GM10266 (cell line): ENCODE results near the gene NBAS.

Source experiments
- DNase-seq: peaks from one replicate; pipeline ENCODE4 v3.0.0; 2012; ENCODE audit errors: extremely low spot score
- TF ChIP-seq, protein P1 (sequence below): IDR thresholded peaks from 2 replicates; pipeline ENCODE4 v1.5.1; 2012; ENCODE audit warnings: mild to moderate bottlenecking, low read depth; ENCODE audit not compliant: control insufficient read depth, insufficient read depth; ENCODE audit errors: missing control alignments

The NBAS gene

DNA sequence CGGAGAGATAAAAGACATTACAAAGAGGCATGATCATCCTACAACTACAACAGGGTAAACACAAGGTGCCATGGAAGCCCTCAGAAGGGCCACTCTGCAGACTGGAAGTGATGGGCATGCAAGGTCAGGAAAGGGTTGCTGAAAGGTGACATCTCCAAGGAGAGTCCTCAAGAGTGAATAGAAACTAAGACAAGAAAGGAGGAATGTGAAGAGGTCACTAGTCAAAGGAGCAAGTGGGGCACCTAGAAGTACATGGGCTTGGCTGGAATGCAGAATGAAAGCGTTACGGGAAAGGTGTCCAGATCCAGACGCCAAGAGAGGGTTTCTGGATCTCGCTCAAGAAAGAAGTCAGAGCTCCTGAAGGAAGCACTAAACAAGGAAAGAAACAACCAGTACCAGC, 314.3 kb downstream of the NBAS start:
- TF ChIP-seq, protein P1, sequence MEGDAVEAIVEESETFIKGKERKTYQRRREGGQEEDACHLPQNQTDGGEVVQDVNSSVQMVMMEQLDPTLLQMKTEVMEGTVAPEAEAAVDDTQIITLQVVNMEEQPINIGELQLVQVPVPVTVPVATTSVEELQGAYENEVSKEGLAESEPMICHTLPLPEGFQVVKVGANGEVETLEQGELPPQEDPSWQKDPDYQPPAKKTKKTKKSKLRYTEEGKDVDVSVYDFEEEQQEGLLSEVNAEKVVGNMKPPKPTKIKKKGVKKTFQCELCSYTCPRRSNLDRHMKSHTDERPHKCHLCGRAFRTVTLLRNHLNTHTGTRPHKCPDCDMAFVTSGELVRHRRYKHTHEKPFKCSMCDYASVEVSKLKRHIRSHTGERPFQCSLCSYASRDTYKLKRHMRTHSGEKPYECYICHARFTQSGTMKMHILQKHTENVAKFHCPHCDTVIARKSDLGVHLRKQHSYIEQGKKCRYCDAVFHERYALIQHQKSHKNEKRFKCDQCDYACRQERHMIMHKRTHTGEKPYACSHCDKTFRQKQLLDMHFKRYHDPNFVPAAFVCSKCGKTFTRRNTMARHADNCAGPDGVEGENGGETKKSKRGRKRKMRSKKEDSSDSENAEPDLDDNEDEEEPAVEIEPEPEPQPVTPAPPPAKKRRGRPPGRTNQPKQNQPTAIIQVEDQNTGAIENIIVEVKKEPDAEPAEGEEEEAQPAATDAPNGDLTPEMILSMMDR, result no peak
- DNase-seq, result no peak

DNA sequence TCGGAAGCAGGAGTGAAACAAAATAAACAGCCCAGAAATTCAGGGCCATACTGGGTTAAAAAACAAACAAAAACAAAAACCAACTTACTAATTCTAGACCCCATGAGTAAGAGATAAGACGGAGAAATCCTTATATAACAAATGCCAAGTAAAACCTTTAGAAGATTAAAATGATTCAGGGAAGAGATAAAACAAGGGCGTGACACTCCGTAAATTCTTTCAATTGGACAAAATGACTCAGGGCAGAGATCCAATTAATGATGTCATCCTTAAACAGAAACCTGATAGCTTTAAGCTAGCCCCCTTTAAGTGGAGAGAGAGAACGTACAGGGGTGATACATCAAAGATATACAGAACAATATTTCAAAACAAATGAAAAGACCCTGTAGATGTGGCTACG, 317.4 kb downstream of the NBAS start:
- TF ChIP-seq, protein P1, result no peak
- DNase-seq, result no peak

DNA sequence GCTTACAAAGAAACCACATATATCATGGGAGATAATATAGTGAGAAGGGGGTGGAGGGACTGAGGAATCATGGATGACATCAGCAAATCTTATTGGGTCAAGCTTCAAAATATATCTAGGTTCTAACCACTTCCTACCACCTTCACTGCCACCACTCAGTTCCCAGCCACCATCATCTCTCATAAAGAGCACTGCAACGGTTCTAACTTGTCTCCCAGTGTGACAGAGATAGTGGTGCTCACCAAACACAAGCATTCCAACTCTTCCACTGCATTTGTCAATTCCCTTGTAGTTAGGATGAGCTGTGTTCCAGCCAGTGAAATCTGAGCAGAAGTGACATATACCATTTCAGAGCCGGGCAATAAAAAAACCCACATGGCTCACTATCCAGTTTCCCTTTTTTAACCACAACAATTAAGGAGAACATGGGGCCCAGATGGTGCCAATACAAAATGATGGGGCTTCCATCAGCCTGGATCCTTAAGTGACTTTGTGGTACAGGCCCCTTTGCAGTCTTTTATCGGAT, 318.1 kb downstream of the NBAS start:
- no peak for DNase-seq
- TF ChIP-seq, protein P1, result no peak

DNA sequence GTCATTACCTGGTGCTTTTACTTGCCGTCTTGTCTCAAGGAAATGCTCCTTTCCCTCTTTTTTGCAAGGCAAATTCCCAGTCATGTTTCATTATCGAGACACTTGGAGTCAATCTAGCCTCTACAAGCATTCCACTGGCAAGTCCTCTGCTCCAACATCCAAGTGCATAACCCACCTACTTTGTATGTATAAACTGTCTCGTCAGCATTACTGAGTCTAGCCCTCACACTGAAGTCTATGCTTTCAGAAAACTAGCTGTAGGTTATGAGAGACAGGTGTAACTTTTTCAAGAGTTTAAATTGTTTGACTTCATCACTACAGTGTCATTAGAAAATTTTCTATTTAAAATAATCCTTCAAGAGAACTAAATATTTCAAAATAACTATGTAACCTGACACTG, 319.2 kb downstream of the NBAS start:
- DNase-seq, result no peak
- TF ChIP-seq, protein P1, result no peak

DNA sequence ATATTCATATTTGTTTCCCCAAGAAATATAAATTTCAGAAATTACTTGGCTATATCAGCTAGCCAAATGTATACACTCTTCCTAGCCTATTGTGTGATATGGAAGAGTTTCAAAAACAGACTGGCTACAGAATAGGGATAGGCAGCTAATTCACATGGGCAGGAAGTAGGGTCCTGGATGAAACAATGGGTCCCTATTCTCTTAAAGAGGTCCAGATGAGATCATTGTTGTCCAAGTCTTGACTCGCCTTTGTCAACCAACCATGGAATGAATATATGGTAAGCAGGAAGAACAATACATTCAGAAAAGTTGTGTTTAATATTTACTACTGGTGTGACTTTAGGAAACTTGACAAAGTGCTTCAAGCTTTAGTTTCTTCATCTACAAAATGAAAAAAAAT, 319.9 kb downstream of the NBAS start:
- DNase-seq, result no peak
- TF ChIP-seq, protein P1, result no peak

DNA sequence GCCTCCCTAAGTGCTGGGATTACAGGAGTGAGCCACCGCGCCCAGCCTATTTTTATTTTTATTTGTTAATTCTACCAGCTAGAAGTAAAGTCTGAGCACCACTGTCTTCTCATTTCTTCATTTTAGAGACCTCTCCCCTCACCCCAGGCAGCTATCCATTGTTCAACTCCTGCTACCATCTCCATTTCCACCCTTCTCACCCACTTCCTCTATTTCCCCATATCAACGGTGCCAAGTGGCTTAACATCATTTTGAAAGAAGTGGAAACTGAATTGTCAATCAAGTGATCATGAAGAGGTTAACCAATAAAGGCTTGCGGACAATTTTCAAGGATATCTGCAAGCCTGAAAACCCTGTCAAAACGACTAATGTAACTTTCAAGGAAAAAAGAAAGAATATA, 323.1 kb downstream of the NBAS start:
- TF ChIP-seq, protein P1, result no peak
- no peak for DNase-seq

DNA sequence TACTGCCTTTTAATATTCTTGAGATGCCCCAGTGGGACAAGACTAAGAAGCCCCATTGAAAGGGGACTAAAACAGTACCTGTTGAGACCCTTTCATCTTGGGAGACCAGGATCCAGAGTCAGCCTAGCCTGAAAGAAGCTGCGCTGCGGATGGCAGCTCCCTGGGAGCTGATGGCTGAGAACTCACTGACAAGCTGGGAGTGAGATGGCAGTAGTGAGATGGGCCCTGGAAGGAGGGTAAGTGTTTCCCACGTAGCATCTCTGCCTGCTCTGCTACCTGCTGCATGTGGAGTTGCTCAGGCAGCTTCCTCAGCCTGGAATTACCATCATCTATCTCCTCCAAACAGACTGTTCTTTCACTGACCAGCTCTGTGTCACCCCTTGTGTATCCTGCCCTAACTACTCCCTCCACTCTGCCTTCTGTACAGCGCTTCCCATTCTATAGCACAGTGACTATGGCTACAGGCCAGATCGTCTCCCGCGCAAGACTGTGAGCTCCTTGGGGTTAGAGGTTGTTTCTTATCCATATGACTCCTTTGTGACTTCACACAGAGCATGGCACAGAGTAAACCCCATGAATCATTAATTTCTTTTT, 330.4 kb downstream of the NBAS start:
- TF ChIP-seq, protein P1, result no peak
- no peak for DNase-seq
